SHP77 (cell line): ENCODE data around the gene ALDH7A1.
"Not testable (repeated sequence)": the region's sequence is repeated elsewhere in the genome, so short reads cannot be mapped to it uniquely, and the experiment has no call there.

Source experiments
- DNase-seq, 2 experiments: peaks; one replicate each; lab custom pipeline; 2025; lab: John Stamatoyannopoulos, UW

ALDH7A1 gene

GRCh38 chr5:126594748-126595485 is at the start of gene ALDH7A1:
ALDH7A1 (minus strand) TSS chr5:126595219; CDS start chr5:126595198, 21 bp downstream.
- peak; percentile 94 to 98 for DNase-seq

GRCh38 chr5:126641387-126641786 is 46.4 kb upstream of the ALDH7A1 start:
- no peak for DNase-seq

GRCh38 chr5:126640866-126641265 is 45.8 kb upstream of the ALDH7A1 start:
- no peak for DNase-seq

- no peak for DNase-seq
Observed at GRCh38 chr5:126636956-126637355, 41.9 kb upstream of the ALDH7A1 start.

- no peak for DNase-seq
Observed at GRCh38 chr5:126635585-126635984, 40.6 kb upstream of the ALDH7A1 start.

GRCh38 chr5:126633552-126633951 is 38.5 kb upstream of the ALDH7A1 start:
- DNase-seq = peak; percentile 1 to 15

- no peak for DNase-seq
Observed at GRCh38 chr5:126631920-126632319, 36.9 kb upstream of the ALDH7A1 start.

- no peak for DNase-seq
Observed at GRCh38 chr5:126628102-126628501, 33.1 kb upstream of the ALDH7A1 start.

GRCh38 chr5:126624534-126624933 is 29.5 kb upstream of the ALDH7A1 start:
- no peak for DNase-seq

- no peak for DNase-seq
Observed at GRCh38 chr5:126619781-126620180, 24.8 kb upstream of the ALDH7A1 start.

GRCh38 chr5:126617603-126618002 is 22.6 kb upstream of the ALDH7A1 start:
- DNase-seq = not testable (repeated sequence)

GRCh38 chr5:126615286-126615685 is 20.3 kb upstream of the ALDH7A1 start:
- DNase-seq = no peak

GRCh38 chr5:126613941-126614592 is 19.0 kb upstream of the ALDH7A1 start:
- no peak for DNase-seq

- DNase-seq = no peak
Observed at GRCh38 chr5:126610616-126611015, 15.6 kb upstream of the ALDH7A1 start.

- DNase-seq = no peak
Observed at GRCh38 chr5:126610160-126610559, 15.1 kb upstream of the ALDH7A1 start.

- DNase-seq = no peak
Observed at GRCh38 chr5:126605525-126605924, 10.5 kb upstream of the ALDH7A1 start.

GRCh38 chr5:126603402-126603991 is 8.5 kb upstream of the ALDH7A1 start:
- DNase-seq = no peak

GRCh38 chr5:126600631-126601511 is 5.9 kb upstream of the ALDH7A1 start, which contains the start of gene PHAX:
PHAX (plus strand) TSS chr5:126600947; CDS start chr5:126600963, 16 bp downstream.
- peak; percentile 68 to 78 for DNase-seq

- peak in 1 of 2 experiments; percentile 28 for DNase-seq
Observed at GRCh38 chr5:126599971-126600630, 5.1 kb upstream of the ALDH7A1 start.

- no peak for DNase-seq
Observed at GRCh38 chr5:126599499-126599898, 4.5 kb upstream of the ALDH7A1 start.

GRCh38 chr5:126597156-126597555 is 2.1 kb upstream of the ALDH7A1 start:
- DNase-seq = no peak
